Body of pancreas (tissue), 4 donors: Measurements from ENCODE around the gene SELENOP. TPM values are rescaled to one million over a fixed set of nuclear protein-coding genes. Genes with fewer than 3 reads are reported as not detected.

Experiments used
- ATAC-seq: fragments of 150-250 bp; one replicate; pipeline ENCODE4 v1.9.1; 2016
- DNase-seq, 4 donors: peaks; one replicate each; pipeline ENCODE4 v3.0.0-alpha.2; 2019
- H3K27ac ChIP-seq, 4 donors: fragments of 200-600 bp; sonication (generic); 1 replicate in 3 of 4; 2 replicates in 1 of 4; pipeline versions ENCODE4 v1.5.1 to v1.6.1; 2016 to 2019; ENCODE audit warnings: mild to moderate bottlenecking in 1 of 4, mixed read lengths in 1 of 4, moderate library complexity in 1 of 4
- H3K27me3 ChIP-seq, 2 donors: fragments of 200-600 bp; sonication (generic); one replicate each; pipeline ENCODE4 v1.6.0; 2016; ENCODE audit warnings: mild to moderate bottlenecking in 1 of 2
- H3K36me3 ChIP-seq, 2 donors: fragments of 200-600 bp; sonication (generic); replicated peaks in 1 of 2; 2 replicates each; pipeline ENCODE4 v1.5.1; 2016; ENCODE audit warnings: low read depth in 2 of 2; ENCODE audit not compliant: insufficient read depth in 1 of 2
- H3K4me1 ChIP-seq: fragments of 200-600 bp; sonication (generic); one replicate; pipeline ENCODE4 v1.6.0; 2016
- H3K4me3 ChIP-seq, 2 donors: fragments of 200-600 bp; sonication (generic); 1 replicate in 1 of 2; 2 replicates in 1 of 2; pipeline ENCODE4 v1.5.1; 2016 to 2019
- H3K9me3 ChIP-seq, 3 donors: fragments of 200-600 bp; sonication (generic); 1 replicate in 2 of 3; 2 replicates in 1 of 3; pipeline ENCODE4 v1.5.1; 2016
- POLR2A ChIP-seq, 3 donors: fragments of 450-650 bp; IDR thresholded peaks; one replicate each; pipeline ENCODE4 v1.6.1; 2016; ENCODE audit warnings: antibody characterized with exemption in 3 of 3, mild to moderate bottlenecking in 2 of 3
- WGBS, 2 donors: methylation state at CpG; one replicate each; pipeline ENCODE4 v1.1.5; 2017; 5-methylcytosine and 5-hydroxymethylcytosine counted together
- intact Hi-C: fragments of 100-400 bp; cut with DNase I; formaldehyde crosslinking; loops from one replicate; pipeline ENCODE4 v1.15.1; 2023
- total RNA-seq, 2 donors: library from RNA; depleted of rRNA; stranded (reverse); fragments of >200 nt; gene quantifications; one replicate each; pipeline ENCODE4 v1.1.0, GENCODE V29; 2016
- TF ChIP-seq, protein P1 (sequence below), 7 experiments: fragments of 450-650 bp in 4 of 7; fragments of 200-600 bp in 3 of 7; sonication (generic) in 3 of 7; IDR thresholded peaks; one replicate each; pipeline ENCODE4 v1.5.1; 2016 to 2019; ENCODE audit warnings: antibody characterized with exemption in 7 of 7

Gene SELENOP
- total RNA-seq, 2 donors from 2014 or later, result 97.9 to 289 TPM

- H3K4me3 ChIP-seq, result no peak overlapping the region
- H3K36me3 ChIP-seq, result no peaks in the 10 kb centered on the region
- no peak for TF ChIP-seq POLR2A (IDR thresholded peaks at IDR 0.05)
- TF ChIP-seq, protein P1, sequence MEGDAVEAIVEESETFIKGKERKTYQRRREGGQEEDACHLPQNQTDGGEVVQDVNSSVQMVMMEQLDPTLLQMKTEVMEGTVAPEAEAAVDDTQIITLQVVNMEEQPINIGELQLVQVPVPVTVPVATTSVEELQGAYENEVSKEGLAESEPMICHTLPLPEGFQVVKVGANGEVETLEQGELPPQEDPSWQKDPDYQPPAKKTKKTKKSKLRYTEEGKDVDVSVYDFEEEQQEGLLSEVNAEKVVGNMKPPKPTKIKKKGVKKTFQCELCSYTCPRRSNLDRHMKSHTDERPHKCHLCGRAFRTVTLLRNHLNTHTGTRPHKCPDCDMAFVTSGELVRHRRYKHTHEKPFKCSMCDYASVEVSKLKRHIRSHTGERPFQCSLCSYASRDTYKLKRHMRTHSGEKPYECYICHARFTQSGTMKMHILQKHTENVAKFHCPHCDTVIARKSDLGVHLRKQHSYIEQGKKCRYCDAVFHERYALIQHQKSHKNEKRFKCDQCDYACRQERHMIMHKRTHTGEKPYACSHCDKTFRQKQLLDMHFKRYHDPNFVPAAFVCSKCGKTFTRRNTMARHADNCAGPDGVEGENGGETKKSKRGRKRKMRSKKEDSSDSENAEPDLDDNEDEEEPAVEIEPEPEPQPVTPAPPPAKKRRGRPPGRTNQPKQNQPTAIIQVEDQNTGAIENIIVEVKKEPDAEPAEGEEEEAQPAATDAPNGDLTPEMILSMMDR (IDR thresholded peaks at IDR 0.05), result no peak
- H3K4me1 ChIP-seq, result peaks cover 33% of the 10 kb centered on the region
- intact Hi-C loops, result no loop called here
- no peak overlapping the region for H3K27ac ChIP-seq
- 77 to 82% methylated on average over 3 of the region's 3 CpGs for WGBS, 2 donors
- DNase-seq (no peak), ATAC-seq (no peak)
- no peaks in the 10 kb centered on the region for H3K9me3 ChIP-seq
- no peaks in the 10 kb centered on the region for H3K27me3 ChIP-seq
Observed at GRCh38 chr5:42843675-42844292, 32.1 kb upstream of the SELENOP start.

- DNase-seq (no peak), ATAC-seq (no peak)
- H3K36me3 ChIP-seq, result no peaks in the 10 kb centered on the region
- H3K27ac ChIP-seq, result no peak overlapping the region
- TF ChIP-seq, protein P1 (IDR thresholded peaks at IDR 0.05), result no peak
- no peak for TF ChIP-seq POLR2A (IDR thresholded peaks at IDR 0.05)
- WGBS, 2 donors, result 26 to 39% methylated on average over 4 of the region's 4 CpGs
- no peaks in the 10 kb centered on the region for H3K9me3 ChIP-seq
- H3K4me1 ChIP-seq, result peaks cover 33% of the 10 kb centered on the region
- no peaks in the 10 kb centered on the region for H3K27me3 ChIP-seq
- intact Hi-C loops, result no loop called here
- H3K4me3 ChIP-seq, result no peak overlapping the region
Observed at GRCh38 chr5:42842921-42843641, 31.4 kb upstream of the SELENOP start.

GRCh38 chr5:42840842-42841567, 29.3 kb upstream of the SELENOP start:
- H3K4me1 ChIP-seq, result peaks cover 23% of the 10 kb centered on the region
- ATAC-seq (no peak), DNase-seq (no peak)
- no peaks in the 10 kb centered on the region for H3K27me3 ChIP-seq
- no peak overlapping the region for H3K27ac ChIP-seq
- no peak overlapping the region for H3K4me3 ChIP-seq
- intact Hi-C loops, result no loop called here
- H3K36me3 ChIP-seq, result no peaks in the 10 kb centered on the region
- H3K9me3 ChIP-seq, result no peaks in the 10 kb centered on the region
- WGBS, 2 donors, result 80 to 84% methylated on average over 5 of the region's 5 CpGs
- no peak for TF ChIP-seq POLR2A (IDR thresholded peaks at IDR 0.05)
- TF ChIP-seq, protein P1 (IDR thresholded peaks at IDR 0.05), result no peak

DNA sequence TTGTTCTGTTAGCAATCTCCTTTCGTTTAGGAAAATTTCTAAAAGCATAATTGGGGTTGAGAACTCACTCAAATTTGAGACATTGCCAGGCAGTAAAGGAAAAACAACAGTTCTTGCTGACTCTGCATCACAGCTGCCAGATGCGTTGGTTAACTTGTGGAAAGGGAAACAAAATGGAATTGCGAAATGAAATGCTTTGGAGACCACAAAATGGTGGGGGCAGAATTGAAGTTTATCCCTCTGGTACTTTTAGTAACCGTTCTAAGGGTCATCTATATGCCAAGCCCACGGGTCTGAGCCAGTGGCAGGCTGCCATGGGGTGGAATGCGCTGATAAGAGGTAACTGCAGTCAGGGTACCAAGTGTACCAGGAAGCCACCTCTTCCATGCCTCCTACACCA, 28.6 kb upstream of the SELENOP start:
- DNase-seq, result peak; percentile 21 to 67 (median 36)
- peaks cover 23% of the 10 kb centered on the region for H3K4me1 ChIP-seq
- no peaks in the 10 kb centered on the region for H3K9me3 ChIP-seq
- H3K4me3 ChIP-seq, result no peak overlapping the region
- peak; percentile 47 for ATAC-seq
- H3K27me3 ChIP-seq, result no peaks in the 10 kb centered on the region
- 23 to 24% methylated on average over 6 of the region's 6 CpGs for WGBS, 2 donors
- no peaks in the 10 kb centered on the region for H3K36me3 ChIP-seq
- H3K27ac ChIP-seq, result peak overlapping the region in 1 of 4 donors; percentile 50
- TF ChIP-seq POLR2A (IDR thresholded peaks at IDR 0.05), result no peak
- TF ChIP-seq, protein P1 (IDR thresholded peaks at IDR 0.05), result no peak
- intact Hi-C loops, result no loop called here
